CD8-positive, alpha-beta memory T cell (primary cell): ENCODE measurements around the gene WDR33. TPM values are rescaled to one million over a fixed set of nuclear protein-coding genes. Genes with fewer than 3 reads are reported as not detected.
"Not testable (repeated sequence)": the region's sequence is repeated elsewhere in the genome, so short reads cannot be mapped to it uniquely, and the experiment has no call there.

Source experiments
- CTCF ChIA-PET: fragments of 350-600 bp; sonication (Branson Sonifier 250); formaldehyde crosslinking; loops from one replicate; lab custom pipeline; 2021; ENCODE audit warnings: antibody characterized with exemption; lab: Charles Lee
- POLR2A ChIA-PET: fragments of 350-600 bp; sonication (Branson Sonifier 250); formaldehyde crosslinking; loops from one replicate; lab custom pipeline; 2021; ENCODE audit warnings: antibody characterized with exemption; lab: Charles Lee
- DNase-seq, 5 donors: peaks; one replicate each; pipeline versions ENCODE4 v3.0.0 to v3.0.0-alpha.2; 2020 to 2022; ENCODE audit warnings: mixed read lengths in 1 of 5
- H3K27ac ChIP-seq: one replicate; pipeline ENCODE4 v1.7.0; 2013; ENCODE audit warnings: low read depth, mild to moderate bottlenecking, low read length, moderate library complexity
- H3K27me3 ChIP-seq: 2 replicates; pipeline ENCODE4 v1.7.0; 2013; ENCODE audit warnings: low read length, mild to moderate bottlenecking; ENCODE audit not compliant: insufficient read depth, poor library complexity, severe bottlenecking
- H3K36me3 ChIP-seq: 2 replicates; pipeline ENCODE4 v1.7.0; 2013; ENCODE audit warnings: mild to moderate bottlenecking, low read length, moderate library complexity; ENCODE audit not compliant: insufficient read depth
- H3K4me1 ChIP-seq: 2 replicates; pipeline ENCODE4 v1.7.0; 2013; ENCODE audit warnings: mild to moderate bottlenecking, low read length, moderate library complexity; ENCODE audit not compliant: insufficient read depth
- H3K4me3 ChIP-seq: 2 replicates; pipeline ENCODE4 v1.7.0; 2013; ENCODE audit warnings: mild to moderate bottlenecking, low read length
- H3K9me3 ChIP-seq: 2 replicates; pipeline ENCODE4 v1.7.0; 2013; ENCODE audit warnings: mild to moderate bottlenecking, low read length
- H3K27ac Mint-ChIP-seq, 8 donors: one replicate each; pipeline ENCODE4 v1.8.0; 2020 to 2021; ENCODE audit warnings: mixed read lengths in 8 of 8, mild to moderate bottlenecking in 6 of 8, inconsistent platforms in 3 of 8, moderate library complexity in 3 of 8
- H3K27me3 Mint-ChIP-seq, 2 donors: one replicate each; pipeline ENCODE4 v1.8.0; 2020 to 2021; ENCODE audit warnings: mixed read lengths in 2 of 2, mild to moderate bottlenecking in 1 of 2, moderate library complexity in 1 of 2
- H3K36me3 Mint-ChIP-seq, 3 donors: one replicate each; pipeline ENCODE4 v1.8.0; 2020 to 2021; ENCODE audit warnings: mixed read lengths in 3 of 3, inconsistent platforms in 1 of 3, mild to moderate bottlenecking in 1 of 3
- H3K4me1 Mint-ChIP-seq, 3 donors: one replicate each; pipeline ENCODE4 v1.8.0; 2020 to 2021; ENCODE audit warnings: mixed read lengths in 3 of 3, inconsistent platforms in 1 of 3, mild to moderate bottlenecking in 1 of 3
- H3K4me3 Mint-ChIP-seq, 7 donors: one replicate each; pipeline ENCODE4 v1.8.0; 2020 to 2021; ENCODE audit warnings: mixed read lengths in 7 of 7, mild to moderate bottlenecking in 6 of 7, moderate library complexity in 4 of 7, inconsistent platforms in 2 of 7
- H3K9me3 Mint-ChIP-seq, 5 donors: one replicate each; pipeline ENCODE4 v1.8.0; 2020 to 2022; ENCODE audit warnings: mixed read lengths in 5 of 5, mild to moderate bottlenecking in 3 of 5, moderate library complexity in 2 of 5, inconsistent platforms in 1 of 5
- polyA plus RNA-seq: library from polyadenylated mRNA; unstranded; fragments of 300-500 nt; fragmentation: Illumina TruSeq; gene quantifications from one replicate; pipeline ENCODE4 v1.2.3, GENCODE V29; 2021
- total RNA-seq, 2 experiments: library from RNA; stranded (reverse); gene quantifications; one replicate each; pipeline ENCODE4 v1.2.3, GENCODE V29; 2021

Gene WDR33
- total and polyA plus RNA-seq, 3 experiments from 2014 or later: 51.6 to 88.1 (median 84.8) TPM

DNA sequence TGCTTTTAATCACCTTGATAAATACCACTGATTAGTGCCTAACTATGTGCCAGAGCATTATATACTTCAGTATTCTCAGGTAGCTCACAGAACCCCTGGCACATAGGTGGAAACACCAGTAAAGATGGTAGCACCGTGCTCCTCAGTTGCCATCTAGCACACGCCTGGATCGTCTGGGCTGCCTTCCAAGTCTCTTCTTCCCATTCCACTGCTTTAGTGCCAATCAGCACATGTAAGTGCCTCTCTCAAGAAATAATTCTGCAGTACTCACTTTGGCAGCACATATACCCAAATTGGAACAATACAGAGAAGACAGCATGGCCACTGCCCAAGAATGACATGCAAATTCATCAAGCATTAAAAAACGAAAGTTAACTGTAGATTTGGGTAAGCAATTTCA lies 34.0 kb upstream of the WDR33 start:
- Mint-ChIP-seq H3K9me3 (peaks cover 0 to 4% (median 0%) of the 10 kb centered on the region in 5 donors), H3K27me3 (no peaks in the 10 kb centered on the region), H3K4me1 (peaks cover 4 to 16% (median 7%) of the 10 kb centered on the region in 3 donors), H3K27ac (no peak overlapping the region), H3K36me3 (peaks cover 0 to 43% (median 17%) of the 10 kb centered on the region in 3 donors), H3K4me3 (no peak overlapping the region)
- no peaks in the 10 kb centered on the region for H3K9me3 ChIP-seq
- no peak overlapping the region for H3K27ac ChIP-seq
- ChIA-PET POLR2A (no interaction called here), CTCF (interaction anchor here (2.1 kb wide), 1 partner anchor 15 kb away, joined by 6 read pairs; no protein-coding TSS in a partner anchor)
- no peaks in the 10 kb centered on the region for H3K4me1 ChIP-seq
- DNase-seq: no peak
- H3K4me3 ChIP-seq: no peak overlapping the region
- H3K27me3 ChIP-seq: no peaks in the 10 kb centered on the region
- H3K36me3 ChIP-seq: peaks cover 14% of the 10 kb centered on the region

DNA sequence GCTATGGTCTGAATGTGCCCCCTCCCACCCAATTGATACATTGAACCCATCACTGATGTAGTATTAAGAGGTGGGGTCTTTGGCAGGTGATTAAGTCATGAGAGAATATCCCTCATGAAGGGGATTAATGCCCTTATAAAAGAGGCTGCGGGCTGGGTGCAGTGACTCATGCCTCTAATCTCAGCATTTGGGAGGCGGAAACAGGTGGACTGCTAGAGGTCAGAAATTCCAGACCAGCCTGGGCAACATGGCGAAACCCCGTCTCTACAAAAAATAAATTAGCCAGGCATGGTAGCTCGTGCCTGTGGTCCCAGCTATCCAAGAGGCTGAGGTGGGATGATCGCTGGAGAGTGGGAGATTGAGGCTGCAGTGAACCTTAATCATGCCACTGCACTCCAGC lies 32.7 kb upstream of the WDR33 start:
- Histone ChIP-seq H3K27me3 (no peaks in the 10 kb centered on the region), H3K4me1 (no peaks in the 10 kb centered on the region), H3K9me3 (no peaks in the 10 kb centered on the region), H3K27ac (no peak overlapping the region), H3K36me3 (peaks cover 14% of the 10 kb centered on the region), H3K4me3 (no peak overlapping the region)
- H3K9me3 Mint-ChIP-seq: peaks cover 0 to 4% (median 0%) of the 10 kb centered on the region in 5 donors
- H3K27me3 Mint-ChIP-seq: no peaks in the 10 kb centered on the region
- no peak overlapping the region for H3K4me3 Mint-ChIP-seq
- peaks cover 0 to 31% (median 14%) of the 10 kb centered on the region in 3 donors for H3K36me3 Mint-ChIP-seq
- POLR2A ChIA-PET: no interaction called here
- H3K4me1 Mint-ChIP-seq: peaks cover 4 to 12% (median 7%) of the 10 kb centered on the region in 3 donors
- DNase-seq: no peak
- CTCF ChIA-PET: interaction anchor here (2.1 kb wide), 1 partner anchor 14 kb away, joined by 6 read pairs; no protein-coding TSS in a partner anchor
- H3K27ac Mint-ChIP-seq: peak overlapping the region in 1 of 8 donors; percentile 41

DNA sequence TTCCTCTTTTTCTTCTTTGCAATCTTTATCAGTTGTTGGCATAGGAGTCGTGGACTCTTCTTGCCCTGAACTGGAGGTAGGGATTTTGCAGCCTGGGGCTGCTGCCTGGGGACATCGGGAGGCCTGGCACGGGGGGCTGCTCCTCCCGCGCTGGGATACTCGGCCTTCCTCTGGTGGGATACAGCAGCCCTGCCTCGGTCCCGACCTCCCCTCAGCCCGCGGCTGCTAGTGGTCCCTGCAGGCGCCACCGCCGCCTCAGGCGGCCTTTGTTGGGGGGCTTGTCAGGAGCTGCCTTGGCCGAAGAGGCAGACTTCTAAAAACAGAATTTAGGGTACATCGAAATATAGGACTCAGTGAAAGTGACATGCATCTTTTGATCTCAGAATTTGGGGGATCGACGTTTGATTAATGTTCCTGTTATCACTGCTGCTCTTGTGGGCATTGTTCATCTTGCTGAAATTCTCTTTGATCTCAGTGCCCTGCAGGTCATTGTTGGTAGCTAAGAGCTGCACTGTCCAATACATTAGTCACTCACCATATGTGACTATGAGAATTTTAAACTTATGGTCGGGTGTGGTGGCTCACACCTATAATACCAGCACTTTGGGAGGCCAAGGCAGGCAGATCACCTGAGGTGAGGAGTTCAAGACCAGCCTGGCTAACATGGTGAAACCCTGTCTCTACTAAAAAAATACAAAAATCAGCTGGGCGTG lies 30.7 kb upstream of the WDR33 start:
- POLR2A ChIA-PET: interaction anchor here (0.6 kb wide), 1 partner anchor 10 kb away, joined by 3 read pairs; no protein-coding TSS in a partner anchor

DNA sequence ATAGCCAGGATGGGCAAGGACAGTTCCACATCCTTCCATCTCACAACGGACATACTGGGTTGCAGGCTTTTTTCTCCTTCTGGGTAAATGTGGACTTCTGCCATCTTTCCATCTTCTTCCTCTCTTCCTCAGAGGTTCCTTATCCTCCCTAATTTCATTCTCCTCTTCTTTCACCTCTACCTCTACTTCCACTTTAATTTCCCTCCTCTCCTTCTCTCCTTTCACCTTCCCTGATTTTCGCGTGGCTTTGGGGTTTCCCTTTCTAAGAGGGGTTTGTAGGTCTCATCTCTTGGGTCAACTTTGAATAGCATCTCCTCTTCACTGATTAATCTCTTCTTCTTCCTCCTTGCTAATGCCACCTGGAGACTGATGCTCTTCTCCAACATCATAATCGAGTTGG lies 29.9 kb upstream of the WDR33 start:
- H3K36me3 Mint-ChIP-seq: peaks cover 0 to 8% (median 4%) of the 10 kb centered on the region in 3 donors
- H3K4me1 Mint-ChIP-seq: peaks cover 4 to 12% (median 7%) of the 10 kb centered on the region in 3 donors
- POLR2A ChIA-PET: no interaction called here
- H3K9me3 Mint-ChIP-seq: peaks cover 0 to 4% (median 0%) of the 10 kb centered on the region in 5 donors
- Histone ChIP-seq H3K36me3 (no peaks in the 10 kb centered on the region), H3K4me1 (no peaks in the 10 kb centered on the region), H3K27me3 (no peaks in the 10 kb centered on the region), H3K27ac (no peak overlapping the region), H3K9me3 (no peaks in the 10 kb centered on the region), H3K4me3 (no peak overlapping the region)
- peak overlapping the region in 2 of 8 donors; percentile 26 to 64 for H3K27ac Mint-ChIP-seq
- no peak overlapping the region for H3K4me3 Mint-ChIP-seq
- H3K27me3 Mint-ChIP-seq: no peaks in the 10 kb centered on the region
- CTCF ChIA-PET: no interaction called here
- no peak for DNase-seq

More for the DNA sequence above, 30.7 kb upstream of the WDR33 start:
- no peaks in the 10 kb centered on the region for H3K4me1 ChIP-seq
- peaks cover 0 to 14% (median 8%) of the 10 kb centered on the region in 3 donors for H3K36me3 Mint-ChIP-seq
- no peaks in the 10 kb centered on the region for H3K27me3 ChIP-seq
- H3K27ac Mint-ChIP-seq: peak overlapping the region in 1 of 8 donors; percentile 87
- H3K27ac ChIP-seq: no peak overlapping the region
- CTCF ChIA-PET: no interaction called here
- H3K4me1 Mint-ChIP-seq: peaks cover 4 to 12% (median 7%) of the 10 kb centered on the region in 3 donors
- no peak for DNase-seq
- H3K27me3 Mint-ChIP-seq: no peaks in the 10 kb centered on the region
- H3K4me3 ChIP-seq: no peak overlapping the region
- peaks cover under 1% of the 10 kb centered on the region for H3K36me3 ChIP-seq
- H3K4me3 Mint-ChIP-seq: no peak overlapping the region
- no peaks in the 10 kb centered on the region for H3K9me3 ChIP-seq
- H3K9me3 Mint-ChIP-seq: peaks cover 0 to 4% (median 0%) of the 10 kb centered on the region in 5 donors

DNA sequence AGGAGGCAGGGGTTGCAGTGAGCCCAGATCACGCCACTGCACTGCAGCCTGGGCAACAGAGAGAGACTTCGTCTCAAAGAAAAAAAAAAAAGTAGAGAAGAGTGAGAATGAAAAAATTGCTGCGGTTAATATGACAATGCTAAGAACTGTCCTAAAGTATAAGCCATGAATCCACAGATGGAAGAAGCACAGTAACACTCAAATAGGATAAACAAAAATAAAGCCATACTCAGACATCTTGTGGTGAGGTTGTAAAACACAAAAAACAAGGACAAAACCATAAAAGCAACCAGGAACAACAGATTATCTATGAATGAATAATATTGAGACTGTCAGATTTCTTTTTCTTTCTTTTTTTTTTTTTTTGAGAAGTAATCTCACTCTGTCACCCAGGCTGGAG lies 24.0 kb upstream of the WDR33 start:
- Histone ChIP-seq H3K27ac (no peak overlapping the region), H3K4me3 (no peak overlapping the region), H3K36me3 (no peaks in the 10 kb centered on the region), H3K4me1 (peaks cover 13% of the 10 kb centered on the region), H3K27me3 (no peaks in the 10 kb centered on the region), H3K9me3 (no peaks in the 10 kb centered on the region)
- Mint-ChIP-seq H3K4me1 (peaks cover 2 to 13% (median 3%) of the 10 kb centered on the region in 3 donors), H3K27me3 (peaks cover 0 to 2% of the 10 kb centered on the region in 2 donors), H3K27ac (peak overlapping the region in 2 of 8 donors; percentile 37 to 79), H3K9me3 (no peaks in the 10 kb centered on the region), H3K36me3 (no peaks in the 10 kb centered on the region), H3K4me3 (no peak overlapping the region)
- no peak for DNase-seq
- ChIA-PET CTCF (no interaction called here), POLR2A (no interaction called here)

DNA sequence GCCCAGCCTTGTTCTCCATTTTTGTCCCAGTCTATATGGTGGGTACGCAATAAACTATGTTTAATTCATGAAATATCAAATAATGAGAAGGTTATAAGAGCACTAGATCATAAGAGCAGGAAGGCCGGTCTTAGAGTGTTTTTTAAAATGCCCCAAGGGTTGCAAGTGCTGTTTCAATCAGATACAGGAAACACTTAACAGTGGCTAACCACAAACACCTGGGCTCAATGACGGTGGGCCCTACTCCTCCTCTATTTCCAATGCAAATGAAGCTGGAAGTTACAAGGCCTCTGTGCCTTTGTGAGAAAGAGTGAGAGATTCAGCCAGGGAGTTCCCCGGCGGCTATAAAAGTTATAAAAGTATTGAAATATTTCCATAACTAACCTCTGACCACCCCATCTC lies 18.9 kb upstream of the WDR33 start:
- peak; percentile 33 to 81 (median 66) for DNase-seq
- peak overlapping the region; percentile 43 to 98 (median 92) for H3K27ac Mint-ChIP-seq
- peaks cover 16 to 31% (median 25%) of the 10 kb centered on the region in 3 donors for H3K4me1 Mint-ChIP-seq
- no peaks in the 10 kb centered on the region for H3K36me3 ChIP-seq
- H3K9me3 ChIP-seq: no peaks in the 10 kb centered on the region
- ChIA-PET CTCF (interaction anchor here (1.2 to 1.8 kb wide), 3 partner anchors 14 to 46 kb away, joined by 3 to 6 read pairs (median 3); no protein-coding TSS in a partner anchor), POLR2A (interaction anchor here (1.1 kb wide), 1 partner anchor 18 kb away, joined by 3 read pairs; no protein-coding TSS in a partner anchor)
- H3K36me3 Mint-ChIP-seq: no peaks in the 10 kb centered on the region
- no peaks in the 10 kb centered on the region for H3K9me3 Mint-ChIP-seq
- H3K4me3 Mint-ChIP-seq: peak overlapping the region in 6 of 7 donors; percentile 16 to 49 (median 40)
- peaks cover 22% of the 10 kb centered on the region for H3K4me1 ChIP-seq
- H3K4me3 ChIP-seq: no peak overlapping the region
- no peaks in the 10 kb centered on the region for H3K27me3 ChIP-seq
- no peak overlapping the region for H3K27ac ChIP-seq
- H3K27me3 Mint-ChIP-seq: peaks cover 0 to 2% of the 10 kb centered on the region in 2 donors

DNA sequence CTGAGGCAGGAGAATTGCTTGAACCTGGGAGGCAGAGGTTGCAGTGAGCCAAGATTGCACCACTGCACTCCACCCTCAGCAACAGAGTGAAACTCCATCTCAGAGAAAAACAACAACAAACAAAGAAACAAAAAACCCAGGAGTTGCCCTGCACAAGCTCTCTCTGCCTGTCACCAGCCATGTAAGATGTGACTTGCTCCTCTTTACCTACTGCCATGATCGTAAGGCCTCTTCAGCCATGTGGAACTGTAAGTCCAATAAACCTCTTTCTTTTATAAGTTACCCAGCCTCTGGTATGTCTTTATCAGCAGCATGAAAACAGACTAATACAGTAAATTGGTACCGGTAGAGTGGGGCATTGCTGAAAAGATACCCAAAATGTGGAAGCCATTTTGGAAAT lies 15.7 kb upstream of the WDR33 start:
- H3K4me3 Mint-ChIP-seq, H3K9me3 Mint-ChIP-seq, H3K27ac ChIP-seq, H3K27me3 Mint-ChIP-seq, H3K36me3 Mint-ChIP-seq, H3K27me3 ChIP-seq, H3K9me3 ChIP-seq, CTCF ChIA-PET, DNase-seq, H3K4me3 ChIP-seq, POLR2A ChIA-PET, H3K36me3 ChIP-seq: not testable (repeated sequence)
- peaks cover 22% of the 10 kb centered on the region for H3K4me1 ChIP-seq
- Mint-ChIP-seq H3K27ac (peak overlapping the region in 2 of 8 donors; percentile 13 to 74), H3K4me1 (peaks cover 16 to 31% (median 25%) of the 10 kb centered on the region in 3 donors)

DNA sequence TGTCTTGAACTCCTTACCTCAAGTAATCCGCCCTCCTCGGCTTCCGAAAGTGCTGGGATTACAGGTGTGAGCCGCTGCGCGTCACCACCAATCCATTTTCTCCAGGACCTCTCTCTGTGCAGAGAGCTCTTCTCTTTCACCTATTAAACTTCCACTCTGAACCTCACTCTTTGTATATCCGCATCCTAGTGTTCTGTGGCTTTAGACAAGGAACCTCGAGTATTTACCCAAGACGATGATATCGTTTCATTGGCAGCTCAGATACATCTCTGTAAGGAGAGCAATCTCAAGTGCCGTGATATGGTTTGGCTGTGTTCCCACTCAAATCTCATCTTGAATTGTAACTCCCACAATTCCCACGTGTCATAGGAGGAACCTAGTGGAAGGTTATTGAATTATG lies 15.1 kb upstream of the WDR33 start:
- Histone ChIP-seq H3K4me3 (no peak overlapping the region), H3K27ac (no peak overlapping the region), H3K4me1 (peaks cover 19% of the 10 kb centered on the region), H3K36me3 (no peaks in the 10 kb centered on the region), H3K9me3 (no peaks in the 10 kb centered on the region), H3K27me3 (no peaks in the 10 kb centered on the region)
- POLR2A ChIA-PET: no interaction called here
- Mint-ChIP-seq H3K4me3 (no peak overlapping the region), H3K36me3 (peaks cover 0 to 5% (median 0%) of the 10 kb centered on the region in 3 donors), H3K27me3 (peaks cover 0 to 8% of the 10 kb centered on the region in 2 donors), H3K4me1 (peaks cover 16 to 28% (median 25%) of the 10 kb centered on the region in 3 donors), H3K27ac (peak overlapping the region in 1 of 8 donors; percentile 60), H3K9me3 (peaks cover 0 to 9% (median 3%) of the 10 kb centered on the region in 5 donors)
- no peak for DNase-seq
- CTCF ChIA-PET: no interaction called here
